KMS-11 (cell line): Measurements from ENCODE around the gene NWD2.

Experiments used
- H2AFZ ChIP-seq: fragments of 200-600 bp; sonication (generic); 2 replicates; pipeline ENCODE4 v1.6.1; 2016; ENCODE audit warnings: antibody characterized with exemption, mixed run types, low read depth
- H3K27ac ChIP-seq: fragments of 200-600 bp; sonication (generic); 2 replicates; pipeline ENCODE4 v1.6.1; 2016; ENCODE audit warnings: mild to moderate bottlenecking, mixed run types
- H3K27me3 ChIP-seq: fragments of 200-600 bp; sonication (generic); 2 replicates; pipeline ENCODE4 v1.6.1; 2017; ENCODE audit warnings: mild to moderate bottlenecking, low read depth, mixed run types, moderate library complexity; ENCODE audit not compliant: insufficient read depth
- H3K36me3 ChIP-seq: fragments of 200-600 bp; sonication (generic); 2 replicates; pipeline ENCODE4 v1.6.1; 2017; ENCODE audit warnings: mild to moderate bottlenecking, mixed run types; ENCODE audit not compliant: insufficient read depth
- H3K4me1 ChIP-seq: fragments of 200-600 bp; sonication (generic); 2 replicates; pipeline ENCODE4 v1.6.1; 2016; ENCODE audit warnings: mild to moderate bottlenecking, low read depth, mixed run types; ENCODE audit not compliant: poor library complexity, severe bottlenecking
- H3K4me2 ChIP-seq: fragments of 200-600 bp; sonication (generic); 2 replicates; pipeline ENCODE4 v1.7.0; 2016; ENCODE audit warnings: mild to moderate bottlenecking, mixed run types
- H3K4me3 ChIP-seq: fragments of 200-600 bp; sonication (generic); IDR thresholded peaks from 2 replicates; pipeline ENCODE4 v1.6.1; 2017; ENCODE audit warnings: low read depth, low read length, mixed read lengths; ENCODE audit not compliant: insufficient read depth
- H3K79me2 ChIP-seq: fragments of 200-600 bp; sonication (generic); 2 replicates; pipeline ENCODE4 v1.6.1; 2016; ENCODE audit warnings: low read depth, mixed run types; ENCODE audit not compliant: insufficient read depth
- H3K9ac ChIP-seq: fragments of 200-600 bp; sonication (generic); 2 replicates; pipeline ENCODE4 v1.6.1; 2016; ENCODE audit warnings: mild to moderate bottlenecking, mixed run types
- H4K20me1 ChIP-seq: fragments of 200-600 bp; sonication (generic); 2 replicates; pipeline ENCODE4 v1.6.1; 2016; ENCODE audit warnings: mild to moderate bottlenecking, mixed run types; ENCODE audit not compliant: insufficient read depth
- TF ChIP-seq, protein P1 (sequence below): fragments of 200-600 bp; sonication (generic); conservative IDR thresholded peaks from 2 replicates; pipeline ENCODE4 v1.6.1; 2017; ENCODE audit warnings: low read depth, mild to moderate bottlenecking, antibody characterized with exemption, low read length, moderate library complexity, mixed read lengths

The NWD2 gene

DNA sequence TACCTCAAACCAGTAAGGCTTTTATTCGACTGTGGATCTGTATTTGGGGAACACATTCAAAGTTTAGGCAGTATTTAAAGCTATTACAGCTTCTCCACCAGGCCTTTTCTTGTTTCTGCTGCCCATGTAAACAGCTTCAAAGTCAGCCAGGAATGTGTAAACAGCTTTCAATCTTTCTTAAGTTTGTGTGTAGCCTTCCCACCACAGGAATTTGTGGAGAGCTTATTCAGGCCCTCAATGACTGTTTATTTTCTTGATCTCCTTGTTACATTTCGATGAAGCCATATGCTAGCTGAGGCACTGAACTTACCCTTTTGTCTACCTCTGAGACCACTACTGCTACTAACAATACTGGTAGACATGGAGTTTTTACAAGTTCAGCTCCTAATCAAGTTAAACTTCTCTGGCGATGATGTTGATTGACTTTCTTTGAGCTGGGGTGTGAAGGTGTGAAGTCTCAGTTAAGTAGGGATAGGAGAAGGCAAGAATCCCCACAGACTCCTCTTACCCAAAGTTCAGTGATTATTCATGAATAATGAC is 72.6 kb downstream of the NWD2 start:
- no peak overlapping the region for H2AFZ ChIP-seq
- H3K9ac ChIP-seq, result no peak overlapping the region
- H3K36me3 ChIP-seq, result no peaks in the 10 kb centered on the region
- TF ChIP-seq, protein P1, sequence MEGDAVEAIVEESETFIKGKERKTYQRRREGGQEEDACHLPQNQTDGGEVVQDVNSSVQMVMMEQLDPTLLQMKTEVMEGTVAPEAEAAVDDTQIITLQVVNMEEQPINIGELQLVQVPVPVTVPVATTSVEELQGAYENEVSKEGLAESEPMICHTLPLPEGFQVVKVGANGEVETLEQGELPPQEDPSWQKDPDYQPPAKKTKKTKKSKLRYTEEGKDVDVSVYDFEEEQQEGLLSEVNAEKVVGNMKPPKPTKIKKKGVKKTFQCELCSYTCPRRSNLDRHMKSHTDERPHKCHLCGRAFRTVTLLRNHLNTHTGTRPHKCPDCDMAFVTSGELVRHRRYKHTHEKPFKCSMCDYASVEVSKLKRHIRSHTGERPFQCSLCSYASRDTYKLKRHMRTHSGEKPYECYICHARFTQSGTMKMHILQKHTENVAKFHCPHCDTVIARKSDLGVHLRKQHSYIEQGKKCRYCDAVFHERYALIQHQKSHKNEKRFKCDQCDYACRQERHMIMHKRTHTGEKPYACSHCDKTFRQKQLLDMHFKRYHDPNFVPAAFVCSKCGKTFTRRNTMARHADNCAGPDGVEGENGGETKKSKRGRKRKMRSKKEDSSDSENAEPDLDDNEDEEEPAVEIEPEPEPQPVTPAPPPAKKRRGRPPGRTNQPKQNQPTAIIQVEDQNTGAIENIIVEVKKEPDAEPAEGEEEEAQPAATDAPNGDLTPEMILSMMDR, result no peak
- no peaks in the 10 kb centered on the region for H3K4me1 ChIP-seq
- H3K27ac ChIP-seq, result no peak overlapping the region
- H3K4me2 ChIP-seq, result no peak overlapping the region
- no peak overlapping the region for H3K4me3 ChIP-seq
- no peaks in the 10 kb centered on the region for H3K79me2 ChIP-seq
- H3K27me3 ChIP-seq, result no peaks in the 10 kb centered on the region
- no peaks in the 10 kb centered on the region for H4K20me1 ChIP-seq

DNA sequence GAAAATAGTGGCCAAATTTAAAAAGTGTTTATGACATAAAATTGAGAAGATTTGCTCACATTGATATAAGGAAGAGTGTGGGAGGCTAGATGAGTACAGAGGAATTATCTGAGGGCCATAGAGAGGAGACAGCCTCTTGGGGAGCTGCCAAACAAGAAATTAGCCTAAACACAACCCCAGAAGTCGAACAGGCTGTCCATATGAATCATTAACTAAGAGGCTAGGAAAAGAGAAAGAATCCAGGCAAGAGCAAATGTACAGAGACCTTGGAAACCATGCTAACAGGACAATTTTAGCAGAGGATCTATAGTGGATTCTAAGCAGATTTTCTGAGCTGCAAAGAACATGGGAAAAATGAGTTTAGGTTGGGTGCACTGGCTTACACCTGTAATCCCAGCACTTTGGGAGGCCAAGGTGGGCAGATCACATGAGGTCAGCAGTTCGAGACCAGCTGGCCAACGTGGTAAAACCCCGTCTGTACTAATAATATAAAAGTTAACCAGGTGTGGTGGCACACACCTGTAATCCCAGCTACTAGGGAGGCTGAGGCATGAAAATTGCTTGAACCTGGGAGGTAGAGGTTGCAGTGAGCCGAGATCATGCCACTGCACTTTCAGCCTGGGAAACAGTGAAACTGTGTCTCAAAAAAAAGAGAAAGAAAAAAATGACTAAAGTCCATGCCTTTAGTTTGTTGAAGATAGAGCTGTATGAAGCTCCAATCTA is 76.1 kb downstream of the NWD2 start:
- TF ChIP-seq, protein P1, result no peak
- no peak overlapping the region for H3K4me3 ChIP-seq
- H3K4me2 ChIP-seq, result no peak overlapping the region
- no peak overlapping the region for H3K9ac ChIP-seq
- H3K27ac ChIP-seq, result no peak overlapping the region
- H3K27me3 ChIP-seq, result no peaks in the 10 kb centered on the region
- no peaks in the 10 kb centered on the region for H3K36me3 ChIP-seq
- no peaks in the 10 kb centered on the region for H3K4me1 ChIP-seq
- H3K79me2 ChIP-seq, result no peaks in the 10 kb centered on the region
- H4K20me1 ChIP-seq, result no peaks in the 10 kb centered on the region
- no peak overlapping the region for H2AFZ ChIP-seq

DNA sequence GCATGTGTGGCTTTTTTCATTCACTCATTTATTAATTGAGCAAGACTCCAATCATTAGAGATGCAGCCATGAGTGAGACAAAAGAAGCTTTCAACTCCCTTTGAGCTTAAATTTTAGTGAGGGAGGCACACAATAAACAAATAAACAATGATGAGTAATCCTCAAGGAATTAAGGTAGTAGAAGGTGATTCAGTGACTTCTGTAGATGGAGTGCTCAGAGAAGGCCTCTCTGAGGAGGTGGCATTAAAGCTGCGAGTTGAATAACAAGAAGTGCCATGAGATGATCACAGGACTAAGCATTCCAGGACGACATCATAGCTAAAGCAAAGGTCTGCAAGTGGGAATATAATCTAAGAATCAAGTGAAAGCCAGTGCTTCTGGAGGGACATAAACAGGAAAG is 77.6 kb downstream of the NWD2 start:
- no peaks in the 10 kb centered on the region for H3K4me1 ChIP-seq
- no peaks in the 10 kb centered on the region for H3K36me3 ChIP-seq
- H3K4me3 ChIP-seq, result no peak overlapping the region
- no peaks in the 10 kb centered on the region for H3K79me2 ChIP-seq
- TF ChIP-seq, protein P1, result no peak
- no peaks in the 10 kb centered on the region for H4K20me1 ChIP-seq
- H3K27ac ChIP-seq, result no peak overlapping the region
- H3K4me2 ChIP-seq, result no peak overlapping the region
- H3K27me3 ChIP-seq, result no peaks in the 10 kb centered on the region
- no peak overlapping the region for H3K9ac ChIP-seq
- no peak overlapping the region for H2AFZ ChIP-seq

DNA sequence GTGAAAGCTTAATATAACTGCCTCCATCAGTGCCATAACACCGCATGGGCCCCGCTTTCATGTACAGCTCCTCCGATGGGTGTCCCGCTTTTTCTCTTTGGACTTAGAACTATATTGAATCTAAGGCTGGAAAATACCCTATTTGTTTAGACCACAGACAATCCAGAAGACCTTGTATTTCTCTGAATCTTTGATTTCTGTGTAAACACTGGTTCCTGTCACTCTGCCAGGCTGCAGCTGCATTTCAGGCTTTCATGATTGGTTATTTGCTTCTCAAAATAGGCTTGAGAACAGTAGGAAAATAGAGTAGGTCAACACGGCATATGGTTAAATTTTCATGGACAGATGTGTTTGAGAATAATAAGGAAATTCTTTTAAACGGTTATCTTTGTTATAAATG is 80.0 kb downstream of the NWD2 start:
- Histone ChIP-seq H3K79me2 (no peaks in the 10 kb centered on the region), H3K27me3 (no peaks in the 10 kb centered on the region), H3K9ac (no peak overlapping the region), H3K4me3 (no peak overlapping the region), H3K36me3 (no peaks in the 10 kb centered on the region), H3K27ac (no peak overlapping the region), H3K4me2 (no peak overlapping the region), H2AFZ (no peak overlapping the region), H4K20me1 (no peaks in the 10 kb centered on the region), H3K4me1 (no peaks in the 10 kb centered on the region)
- TF ChIP-seq, protein P1, result no peak
